GM18502 (cell line): ENCODE results near the gene L1CAM.

Source experiments
- ATAC-seq: cut with Tn5 transposase; IDR thresholded peaks from one replicate; pipeline ENCODE4 v1.9.1; 2021; ENCODE audit warnings: mild to moderate bottlenecking; ENCODE audit not compliant: unreplicated experiment, poor library complexity

The L1CAM gene

DNA sequence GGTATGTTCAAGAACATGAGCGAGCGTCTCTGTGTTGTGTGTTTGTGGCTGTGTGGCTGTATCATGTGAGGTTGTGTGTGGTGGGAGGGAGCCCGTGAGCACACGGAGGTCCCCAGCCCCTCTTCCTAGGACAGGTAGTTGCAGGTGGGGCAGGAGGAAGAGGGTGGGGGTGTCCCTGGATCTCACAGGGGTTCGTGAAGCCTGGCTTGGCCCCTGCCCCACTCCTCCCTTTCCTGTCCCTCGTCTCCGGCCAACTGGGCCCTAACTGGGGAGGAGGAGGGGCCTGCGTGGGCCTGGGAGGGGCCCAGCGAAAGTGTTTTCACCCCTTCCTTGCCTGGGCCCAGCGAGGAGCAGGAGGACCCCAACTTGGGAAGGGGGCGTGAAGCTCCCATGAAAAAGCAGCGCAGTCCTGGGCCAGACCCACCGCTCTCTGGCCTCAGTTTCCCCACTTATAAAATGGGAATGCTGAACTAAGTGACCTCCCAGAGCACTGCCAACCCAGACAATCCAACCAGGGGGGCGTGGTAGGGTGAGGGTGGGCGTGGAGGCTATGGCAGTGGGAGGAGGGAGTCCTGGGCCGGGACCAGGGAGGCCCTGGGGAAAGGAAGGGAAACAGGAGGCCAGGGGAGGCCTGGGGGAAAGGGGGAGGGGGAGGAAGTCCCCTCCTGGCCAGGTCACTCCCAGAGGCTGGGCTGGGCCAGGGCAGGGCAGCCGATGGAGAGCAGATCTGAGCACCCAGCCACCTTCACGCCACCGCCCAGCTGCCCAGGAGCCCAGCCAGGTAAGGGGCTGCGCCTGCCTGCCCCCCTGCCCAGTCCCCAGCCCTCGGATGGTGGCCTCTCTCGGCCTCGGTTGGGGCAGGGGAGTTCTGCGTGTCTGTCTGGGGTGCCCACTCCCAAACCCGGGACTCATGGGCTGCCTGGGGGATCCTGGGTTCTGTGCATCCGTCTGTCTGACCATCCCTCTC, 18.3 kb upstream of the L1CAM start, which contains the start of gene AVPR2:
TSS of gene AVPR2 (plus strand) at position 683 of the 967 bp plus-strand sequence. CDS start 473 bp downstream, outside the sequence.
- ATAC-seq, result no peak

DNA sequence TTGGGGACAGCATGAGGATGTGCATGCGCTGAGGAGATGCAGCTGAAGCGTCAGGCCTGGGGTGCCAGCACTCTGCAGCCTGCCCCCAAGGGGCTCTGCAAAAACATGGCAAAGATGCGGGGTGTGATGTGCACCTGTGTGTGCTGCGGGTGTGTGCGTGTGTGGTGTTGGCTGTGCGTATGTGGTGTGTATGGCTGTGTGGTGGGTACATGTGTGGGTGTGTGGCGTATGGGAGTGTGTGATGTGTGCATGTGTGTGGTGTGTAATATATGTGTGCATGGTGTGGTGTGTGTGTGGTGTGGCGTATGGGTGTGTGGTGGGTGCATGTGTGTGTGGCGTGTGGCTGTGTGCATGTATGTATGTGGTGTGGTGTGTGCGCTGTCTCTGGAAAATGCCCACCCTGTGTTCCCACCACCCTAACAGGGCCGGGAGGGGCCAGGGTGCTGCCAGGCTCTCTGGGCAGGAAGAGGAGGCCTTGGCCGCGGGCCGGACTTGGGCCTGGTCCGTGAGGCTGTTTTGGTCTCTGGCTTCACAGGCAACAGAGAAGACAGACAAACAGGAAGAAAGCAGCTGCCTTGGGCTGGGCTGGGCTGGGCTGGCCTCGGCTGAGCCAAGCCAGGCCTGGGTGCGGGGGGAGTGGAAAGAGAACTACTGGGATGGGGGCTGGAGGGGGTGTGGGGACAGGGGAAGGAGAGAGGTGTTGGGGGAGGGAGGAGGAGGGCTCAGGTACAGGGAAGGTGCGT, 17.4 kb upstream of the L1CAM start:
- no peak for ATAC-seq

DNA sequence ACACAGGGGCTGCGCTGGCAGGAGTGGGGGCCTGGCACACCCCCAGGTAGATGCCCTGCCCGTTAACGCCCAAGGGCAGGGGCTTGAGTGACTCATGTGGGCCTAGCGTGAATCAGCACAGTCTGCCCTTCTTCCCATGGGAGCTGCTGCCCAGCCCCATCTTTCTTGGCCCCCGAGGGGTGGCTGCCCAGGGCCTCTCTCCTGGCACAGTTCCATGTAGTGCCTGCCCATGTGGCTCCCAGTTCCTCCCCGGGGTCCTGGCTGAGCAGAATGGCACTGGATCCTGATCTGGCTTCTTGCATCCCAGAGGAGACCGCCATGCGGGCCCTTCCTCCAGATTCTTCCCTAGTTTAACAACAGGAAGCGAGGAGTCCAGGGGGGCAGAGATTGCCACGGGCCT, 16.4 kb upstream of the L1CAM start:
- ATAC-seq, result no peak

DNA sequence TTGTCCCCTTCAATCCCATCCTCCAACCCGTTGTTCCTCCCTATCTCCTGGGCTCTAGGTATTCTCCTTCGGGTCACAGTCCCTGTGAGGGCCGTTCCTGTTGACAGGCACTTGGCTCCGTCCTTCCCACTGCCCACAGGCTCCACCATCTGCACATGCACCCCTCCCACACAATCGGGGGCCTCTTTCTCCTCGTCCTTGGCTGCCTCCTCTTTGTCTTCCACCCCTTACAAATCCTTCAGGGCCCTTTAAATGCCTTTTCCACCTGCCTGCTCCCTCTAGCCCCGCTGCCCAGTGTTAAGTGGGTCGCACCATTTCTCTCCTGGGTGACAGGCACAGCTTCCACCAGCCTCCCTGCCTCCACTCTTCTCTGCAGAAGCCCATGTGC, 15.8 kb upstream of the L1CAM start:
- no peak for ATAC-seq

DNA sequence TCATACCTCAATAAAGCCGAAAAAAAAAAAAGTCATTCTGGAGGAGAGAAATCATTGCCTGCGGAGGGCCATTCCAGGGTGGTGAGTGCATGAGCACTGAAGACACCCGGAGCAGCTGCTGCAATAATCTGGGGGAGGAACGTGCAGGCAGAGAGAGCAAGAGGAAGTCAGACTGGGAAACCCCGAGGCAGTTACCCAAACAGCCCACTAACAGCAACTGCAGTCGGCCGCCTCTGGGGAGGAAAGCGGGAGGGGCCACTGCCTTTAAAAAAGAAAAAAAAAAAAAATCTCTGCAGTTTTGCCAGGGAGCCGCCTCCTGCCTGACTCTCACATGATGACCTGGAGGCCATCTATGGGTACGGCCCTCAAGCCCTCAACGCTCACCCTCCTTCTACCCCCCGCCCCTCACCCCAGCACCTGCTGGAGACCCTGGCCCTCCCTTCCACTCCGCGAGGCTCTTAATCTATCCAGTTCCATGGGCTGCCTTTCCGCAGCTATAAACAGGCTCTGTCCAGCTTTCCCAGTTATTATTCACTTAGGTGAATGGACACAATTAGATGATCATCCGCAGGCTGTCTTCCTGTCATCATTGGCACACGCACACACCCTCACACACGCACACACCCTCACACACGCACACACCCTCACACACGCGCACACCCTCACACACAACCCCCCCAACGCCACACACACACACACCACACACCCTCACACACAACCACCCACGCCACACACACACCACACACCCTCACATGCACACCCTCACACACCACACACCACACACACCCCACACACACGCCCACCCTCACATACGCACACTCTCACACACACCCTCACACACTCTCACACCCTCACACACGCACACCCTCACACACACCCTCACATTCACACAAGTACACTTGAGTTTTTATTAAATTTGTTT, 15.1 kb upstream of the L1CAM start:
- peak; percentile 82 for ATAC-seq

DNA sequence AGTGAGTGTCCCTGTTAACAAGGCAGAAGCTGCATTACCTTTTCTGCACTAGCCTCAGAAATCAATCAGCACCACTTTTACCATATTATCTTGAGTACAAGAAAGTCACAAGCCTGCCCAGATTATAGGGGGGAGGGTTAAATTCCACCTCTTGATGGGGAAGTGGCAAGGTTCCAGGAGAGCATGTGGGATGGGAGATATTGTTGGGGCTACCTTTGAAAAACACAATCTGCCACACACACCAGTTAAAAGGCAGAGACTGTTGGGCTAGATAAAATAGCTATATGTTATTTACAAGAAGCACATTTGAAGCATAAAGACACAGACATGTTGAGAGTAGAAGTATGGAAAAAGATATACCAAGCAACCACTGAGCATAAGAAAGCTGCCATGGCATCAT, 11.9 kb upstream of the L1CAM start:
- ATAC-seq, result no peak

DNA sequence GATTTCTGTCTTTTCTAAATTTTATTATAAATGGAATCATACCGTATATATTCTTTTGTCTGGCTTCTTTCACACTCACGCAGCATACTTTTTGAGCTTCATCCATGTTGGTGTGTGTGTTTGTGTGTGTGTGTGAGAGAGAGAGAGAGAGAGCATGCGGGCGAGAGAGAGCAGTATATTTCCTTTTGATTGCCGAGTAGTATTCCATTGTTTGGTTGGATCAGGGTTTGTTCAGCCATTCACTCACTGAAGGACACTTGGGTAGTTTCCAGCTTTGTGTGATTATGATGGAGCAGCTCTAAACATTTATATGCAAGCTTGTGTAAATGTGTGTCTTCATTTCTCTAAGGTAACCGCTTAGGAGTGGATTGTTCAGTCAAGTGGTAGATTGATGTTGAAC, 3.1 kb upstream of the L1CAM start:
- ATAC-seq, result no peak

DNA sequence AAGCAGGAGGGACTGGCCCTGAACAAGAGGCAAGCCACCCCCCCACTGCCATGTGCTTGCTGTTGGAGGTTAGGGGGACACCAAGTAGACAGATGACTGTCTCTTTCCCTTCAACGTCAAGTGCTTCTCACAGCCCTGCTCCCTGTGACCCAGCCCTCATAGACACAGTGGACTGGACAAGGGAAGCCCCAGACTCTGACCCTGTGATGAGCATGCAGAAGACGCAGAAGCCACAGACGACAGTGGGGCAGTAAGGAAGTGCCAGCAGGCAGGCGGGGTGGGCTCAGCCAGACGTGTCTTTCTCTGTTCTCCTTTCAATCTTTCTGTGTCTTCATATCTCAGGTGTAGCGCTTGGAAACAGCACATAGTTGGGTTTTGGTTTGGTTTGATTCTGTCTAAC, 2.4 kb upstream of the L1CAM start:
- ATAC-seq, result no peak

DNA sequence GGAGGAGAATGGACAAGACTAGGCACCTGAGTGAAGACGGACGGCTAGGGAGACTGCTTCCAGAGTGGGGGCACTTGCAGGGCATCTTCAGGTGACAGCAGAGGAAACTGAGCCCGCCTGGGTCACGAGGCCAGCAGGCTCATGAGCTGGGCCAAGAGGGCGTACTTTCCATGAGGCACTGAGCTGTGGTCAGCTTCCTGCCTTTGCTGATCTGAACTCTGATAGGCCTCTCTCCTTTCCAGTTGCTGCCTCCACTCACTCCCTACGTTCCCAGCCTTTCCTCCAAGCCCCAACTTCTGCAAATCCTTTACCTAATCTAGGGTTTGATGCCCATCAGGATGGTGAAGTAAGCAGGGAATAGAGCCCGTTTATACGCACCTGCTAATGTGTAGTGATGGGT, 1.4 kb upstream of the L1CAM start:
- ATAC-seq, result no peak

DNA sequence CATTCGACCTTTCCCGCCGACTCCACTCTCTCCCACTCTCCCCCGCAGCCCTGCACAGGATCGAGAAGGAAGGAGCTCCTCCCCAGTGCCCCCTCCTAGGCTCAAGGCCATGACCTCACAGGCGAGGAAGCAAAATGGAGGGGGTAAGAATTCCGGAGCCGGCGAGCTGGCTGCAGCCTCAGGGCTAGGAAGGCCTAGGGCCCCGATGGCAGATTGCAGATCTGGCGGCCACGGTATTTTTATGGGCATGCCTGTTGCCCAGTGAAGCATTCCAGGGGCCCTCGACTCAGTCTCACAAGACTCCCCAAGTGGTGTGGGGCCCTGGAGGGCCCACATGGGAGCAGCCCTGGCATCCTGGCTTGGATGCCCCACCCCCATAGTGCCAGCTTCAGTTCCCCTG, 942 bp upstream of the L1CAM start:
- no peak for ATAC-seq

DNA sequence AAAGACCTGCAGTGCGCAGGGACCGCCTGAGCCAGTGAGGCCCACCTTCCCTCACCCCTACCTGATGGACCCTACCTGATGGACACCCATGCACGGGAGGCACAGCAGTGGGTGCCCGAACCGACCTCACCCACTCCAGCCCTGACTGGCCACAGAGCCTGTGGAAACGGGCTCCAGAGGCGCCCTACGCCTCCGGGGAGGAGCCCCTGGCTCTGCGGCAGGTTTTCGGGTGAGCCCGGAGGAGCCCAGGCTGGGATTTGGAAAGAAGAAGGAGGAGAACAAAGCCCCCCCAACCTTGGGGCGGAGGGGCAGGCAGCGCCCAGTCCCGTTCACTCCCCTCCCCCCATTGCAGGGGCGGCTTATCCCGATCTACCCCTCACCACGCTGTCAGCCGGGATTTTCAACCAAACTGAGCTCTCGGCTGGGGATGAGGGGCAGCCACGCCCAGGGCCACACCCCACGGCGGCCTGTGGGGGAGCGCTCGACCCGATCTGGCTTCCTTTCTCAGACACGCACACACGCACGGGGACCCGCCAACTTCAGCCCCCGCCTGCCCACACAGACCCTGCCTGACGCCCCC, 675 bp downstream of the L1CAM start:
- no peak for ATAC-seq

DNA sequence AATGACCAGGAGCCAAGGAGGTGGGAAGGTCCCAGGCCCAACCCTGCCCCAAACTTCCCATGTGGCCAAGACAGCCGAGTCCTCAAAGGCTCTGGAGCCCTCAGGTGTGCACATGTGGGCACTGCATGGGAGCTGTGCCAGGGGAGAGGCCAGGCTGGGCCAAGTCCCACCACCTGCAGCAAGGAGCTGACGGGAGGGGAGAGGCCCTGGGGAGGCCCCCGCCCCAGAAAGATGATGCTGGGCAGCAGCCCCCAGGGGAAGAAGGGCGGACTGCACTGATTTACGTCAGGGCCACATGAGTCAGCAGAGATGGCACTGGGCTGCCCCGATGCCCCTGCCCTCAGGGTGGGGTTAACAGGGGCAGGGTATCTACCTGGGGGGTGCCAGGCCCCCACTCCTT, 1.4 kb downstream of the L1CAM start:
- ATAC-seq, result no peak

DNA sequence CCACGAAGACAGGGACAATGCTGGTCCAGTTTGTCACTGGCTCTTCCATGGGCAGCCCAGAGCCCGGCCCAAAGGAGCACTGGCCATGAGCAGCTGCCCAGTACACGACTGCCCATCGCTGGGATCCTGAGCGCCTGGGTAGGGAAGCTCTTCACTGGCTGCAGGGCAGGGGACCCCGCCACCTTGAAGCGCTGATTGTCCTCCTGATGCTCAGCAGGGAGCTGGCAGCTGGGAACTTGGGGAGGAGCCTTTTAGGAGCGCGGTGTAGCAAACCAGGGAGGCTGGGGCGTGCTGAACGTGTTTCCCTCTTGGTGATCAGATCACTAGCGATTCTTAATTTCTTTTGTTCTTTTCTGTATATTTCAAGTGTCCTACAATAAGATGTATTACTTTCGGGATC, 1.8 kb downstream of the L1CAM start:
- no peak for ATAC-seq

DNA sequence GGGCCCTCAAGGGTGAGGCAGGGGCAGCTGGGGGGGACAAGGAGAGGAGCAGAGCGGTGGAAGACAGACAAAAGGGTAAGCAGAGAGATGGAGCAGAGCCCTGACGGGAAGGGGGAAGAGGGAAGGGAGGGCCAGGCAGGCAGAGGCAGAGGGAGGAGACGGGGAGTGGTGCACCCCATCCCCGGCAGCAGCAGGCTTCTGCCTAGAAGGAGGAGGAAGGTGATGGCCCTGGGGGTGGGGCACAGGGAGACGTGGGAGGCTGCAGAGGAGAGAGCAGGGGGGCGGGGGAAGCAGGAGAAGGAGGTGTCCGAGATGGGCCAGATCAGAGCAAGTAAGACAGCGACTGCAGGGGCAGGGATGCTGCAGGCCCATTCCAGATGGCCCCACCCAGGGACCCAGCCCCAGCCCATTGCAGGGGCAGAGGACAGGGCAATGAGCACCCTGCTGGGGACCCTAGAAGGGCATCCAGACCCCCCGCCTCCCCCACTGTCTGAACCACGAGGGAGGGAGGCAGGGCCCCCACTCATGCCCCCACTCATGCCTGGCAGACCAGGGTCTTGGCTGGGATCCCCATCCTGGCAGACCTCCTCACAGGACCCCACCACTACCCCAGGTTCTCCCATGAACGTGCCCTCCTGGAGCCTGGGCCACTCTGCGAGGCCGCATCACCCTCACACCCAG, 2.7 kb downstream of the L1CAM start:
- ATAC-seq, result no peak

DNA sequence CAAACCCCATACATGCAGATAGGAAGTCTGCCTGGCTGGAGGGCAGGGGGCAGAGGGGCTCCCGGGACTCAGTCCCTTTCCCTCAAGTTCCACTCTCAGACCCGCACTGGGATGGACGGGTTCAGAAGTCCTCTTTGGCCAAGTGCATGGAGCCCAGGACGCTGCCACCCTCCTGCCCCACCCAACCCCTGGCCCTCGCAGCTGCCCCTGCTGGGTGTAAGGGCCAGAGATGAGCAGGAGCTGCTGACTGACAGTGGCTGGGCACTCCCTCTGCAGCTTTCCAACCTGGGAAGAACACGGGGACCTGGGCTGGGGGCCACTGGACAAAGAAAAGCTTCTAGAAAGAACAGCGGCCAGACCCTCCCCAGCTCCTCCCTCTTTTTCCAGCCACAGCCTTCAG, 3.4 kb downstream of the L1CAM start:
- no peak for ATAC-seq

DNA sequence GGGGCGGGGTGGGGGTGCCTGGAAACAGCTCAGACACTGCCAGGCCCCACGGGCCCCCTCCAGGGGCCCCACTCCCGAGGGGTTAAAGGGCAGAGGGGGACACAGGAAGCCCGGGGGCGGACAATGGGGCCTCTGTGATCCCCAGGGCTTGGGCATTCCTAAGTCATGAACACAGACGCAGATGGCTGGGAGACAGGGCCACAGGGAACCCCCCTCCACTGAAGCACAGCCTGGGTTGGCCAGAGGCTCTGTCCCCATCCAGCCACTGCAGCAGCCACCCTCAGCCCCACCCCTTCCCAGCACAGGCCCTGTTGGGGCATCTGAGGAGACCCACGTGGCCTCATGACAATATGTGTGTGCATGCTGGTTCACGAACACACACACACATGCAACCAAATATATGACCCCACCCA, 3.9 kb downstream of the L1CAM start:
- ATAC-seq, result no peak

DNA sequence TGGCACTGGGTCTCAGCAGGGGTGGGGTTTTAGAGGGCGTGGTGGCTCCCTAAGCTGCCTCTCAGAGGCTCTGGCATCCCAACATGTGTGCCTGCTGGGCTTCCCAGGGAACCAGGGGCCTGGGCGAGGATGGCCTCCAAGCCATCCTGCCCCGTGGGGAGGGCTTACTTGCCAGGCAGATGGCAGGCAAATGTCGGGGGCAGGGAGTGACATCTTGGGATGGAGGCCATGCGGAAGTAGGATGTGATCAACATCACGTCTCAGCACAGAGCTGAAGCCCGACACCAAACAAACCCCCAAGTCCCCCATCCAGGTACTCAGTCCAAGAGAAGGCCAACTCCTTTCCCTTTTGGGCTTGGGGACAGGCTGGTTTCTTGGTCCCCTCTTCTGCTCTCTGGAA, 4.7 kb downstream of the L1CAM start:
- ATAC-seq, result no peak

DNA sequence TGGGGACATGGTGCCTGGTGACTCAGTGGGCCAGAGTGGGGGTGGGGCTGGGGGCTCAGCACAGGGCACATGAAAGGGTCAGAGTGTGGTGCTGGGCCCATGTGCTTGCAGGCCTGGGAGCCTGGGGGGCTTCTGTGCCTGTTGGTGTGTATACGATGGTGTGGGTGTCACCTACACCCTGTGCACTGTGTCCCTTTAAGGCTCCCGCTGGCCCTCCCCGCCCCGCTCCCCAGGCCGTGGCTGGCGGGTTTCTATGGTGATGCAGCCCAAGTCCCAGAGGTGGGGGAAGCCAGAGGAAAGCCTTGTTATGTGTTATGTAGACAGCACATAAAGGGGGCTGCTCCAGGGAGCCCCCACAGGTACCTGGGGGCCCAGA, 5.5 kb downstream of the L1CAM start:
- ATAC-seq, result no peak

DNA sequence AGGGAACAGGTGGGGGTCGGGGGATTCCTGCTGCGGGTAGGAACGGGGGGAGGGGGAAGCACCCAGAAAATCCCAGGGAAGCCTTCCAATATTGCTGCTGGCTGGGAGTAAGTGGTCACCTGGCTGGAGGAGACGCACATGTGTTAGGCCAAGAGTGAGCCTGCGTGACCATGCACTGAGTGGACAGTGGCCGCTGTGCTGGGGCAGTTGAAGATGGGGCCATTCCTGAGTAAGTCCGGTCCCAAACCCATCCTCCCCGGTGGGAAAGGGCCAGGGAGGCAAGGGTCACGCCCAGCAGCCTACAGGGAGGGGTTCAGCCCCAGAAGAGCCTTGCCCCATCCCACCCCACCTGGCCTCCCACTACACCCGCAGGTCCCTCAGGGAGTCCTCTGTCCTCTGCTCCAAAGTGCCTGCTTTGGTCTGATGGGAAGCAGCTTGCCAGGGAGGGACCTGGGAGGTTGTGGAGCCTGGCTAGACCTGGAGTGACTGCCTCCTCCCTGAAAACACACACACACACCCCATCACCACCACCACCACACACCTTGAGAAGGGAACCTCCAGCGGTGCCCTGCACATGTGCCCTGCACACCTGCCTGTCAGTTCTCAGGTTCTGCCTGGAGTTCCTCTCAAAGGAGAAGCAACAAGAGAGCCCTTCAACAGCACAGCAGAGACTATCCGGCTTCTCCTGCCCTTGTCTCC, 6.1 kb downstream of the L1CAM start:
- ATAC-seq, result no peak
